ENCODE data around the gene NT5C1B.

The NT5C1B gene

GRCh38 chr2:18559531-18560030, 29.8 kb downstream of the NT5C1B start:
- Histone ChIP-seq H3K4me3 (replicated peaks; ENCODE audit: insufficient read depth, low read length) (peak overlapping the region; percentile 85), H3K27ac (replicated peaks) (peak overlapping the region; percentile 76), H3K27me3 (ENCODE audit: insufficient read depth, poor library complexity, severe bottlenecking) (no peaks in the 10 kb centered on the region)
- no peak for TF ChIP-seq SPI1 (IDR thresholded peaks at IDR 0.05; ENCODE audit: borderline replicate concordance, low read depth)
- TF ChIP-seq GABPA (IDR thresholded peaks at IDR 0.05; ENCODE audit: low read depth), result no peak
- TF ChIP-seq REST (IDR thresholded peaks at IDR 0.05; ENCODE audit: insufficient replicate concordance, low read depth), result no peak
- TF ChIP-seq CTCF (IDR thresholded peaks at IDR 0.05; ENCODE audit: insufficient read depth, low read length), result no peak
- no peak for TF ChIP-seq POLR2AphosphoS5 (IDR thresholded peaks at IDR 0.05; ENCODE audit: low read depth)
- no peak for DNase-seq (ENCODE audit: low read depth in 1 of 2, low spot score in 1 of 2)

- H3K27me3 ChIP-seq (ENCODE audit: insufficient read depth, poor library complexity, severe bottlenecking), result no peaks in the 10 kb centered on the region
- TF ChIP-seq POLR2AphosphoS5 (IDR thresholded peaks at IDR 0.05; ENCODE audit: low read depth) (no peak), REST (IDR thresholded peaks at IDR 0.05; ENCODE audit: insufficient replicate concordance, low read depth) (no peak), GABPA (IDR thresholded peaks at IDR 0.05; ENCODE audit: low read depth) (no peak), CTCF (IDR thresholded peaks at IDR 0.05; ENCODE audit: insufficient read depth, low read length) (no peak), SPI1 (IDR thresholded peaks at IDR 0.05; ENCODE audit: borderline replicate concordance, low read depth) (no peak)
- H3K27ac ChIP-seq (replicated peaks), result no peak overlapping the region
- DNase-seq (ENCODE audit: low read depth in 1 of 2, low spot score in 1 of 2), result no peak
- H3K4me3 ChIP-seq (replicated peaks; ENCODE audit: insufficient read depth, low read length), result no peak overlapping the region
These were observed 30.9 kb downstream of the NT5C1B start for GRCh38 chr2:18558458-18558857.

- TF ChIP-seq SPI1 (IDR thresholded peaks at IDR 0.05; ENCODE audit: borderline replicate concordance, low read depth) (no peak), GABPA (IDR thresholded peaks at IDR 0.05; ENCODE audit: low read depth) (no peak), REST (IDR thresholded peaks at IDR 0.05; ENCODE audit: insufficient replicate concordance, low read depth) (no peak), CTCF (IDR thresholded peaks at IDR 0.05; ENCODE audit: insufficient read depth, low read length) (no peak), POLR2AphosphoS5 (IDR thresholded peaks at IDR 0.05; ENCODE audit: low read depth) (no peak)
- no peak overlapping the region for H3K4me3 ChIP-seq (replicated peaks; ENCODE audit: insufficient read depth, low read length)
- no peak for DNase-seq (ENCODE audit: low read depth in 1 of 2, low spot score in 1 of 2)
- no peaks in the 10 kb centered on the region for H3K27me3 ChIP-seq (ENCODE audit: insufficient read depth, poor library complexity, severe bottlenecking)
- H3K27ac ChIP-seq (replicated peaks), result no peak overlapping the region
These were observed 32.2 kb downstream of the NT5C1B start for GRCh38 chr2:18557121-18557520.
